Measurements from ENCODE around the gene CT45A9.

- TF ChIP-seq CTCF (IDR thresholded peaks at IDR 0.05): no peak
- TF ChIP-seq EP300 (IDR thresholded peaks at IDR 0.05): no peak
- no peak for TF ChIP-seq POLR2AphosphoS5 (IDR thresholded peaks at IDR 0.05)
These were observed 38.6 kb upstream of the CT45A9 start for GRCh38 chrX:135910251-135910650.
